Retinal pigment epithelial cell (primary cell): ENCODE measurements around the gene BABAM1.
"Not testable (repeated sequence)": the region's sequence is repeated elsewhere in the genome, so short reads cannot be mapped to it uniquely, and the experiment has no call there.

Experiments used
- DNase-seq: peaks from one replicate; pipeline ENCODE4 v3.0.0-alpha.2; 2010; ENCODE audit warnings: low read depth
- H3K4me3 ChIP-seq: 2 replicates; pipeline ENCODE4 v1.5.1; 2011; ENCODE audit warnings: mild to moderate bottlenecking, low read length, control low read depth, moderate library complexity
- CTCF ChIP-seq: conservative IDR thresholded peaks from 2 replicates; pipeline ENCODE4 v1.5.1; 2011; ENCODE audit warnings: low read depth, low read length, control low read depth, inconsistent platforms

BABAM1 gene

DNA sequence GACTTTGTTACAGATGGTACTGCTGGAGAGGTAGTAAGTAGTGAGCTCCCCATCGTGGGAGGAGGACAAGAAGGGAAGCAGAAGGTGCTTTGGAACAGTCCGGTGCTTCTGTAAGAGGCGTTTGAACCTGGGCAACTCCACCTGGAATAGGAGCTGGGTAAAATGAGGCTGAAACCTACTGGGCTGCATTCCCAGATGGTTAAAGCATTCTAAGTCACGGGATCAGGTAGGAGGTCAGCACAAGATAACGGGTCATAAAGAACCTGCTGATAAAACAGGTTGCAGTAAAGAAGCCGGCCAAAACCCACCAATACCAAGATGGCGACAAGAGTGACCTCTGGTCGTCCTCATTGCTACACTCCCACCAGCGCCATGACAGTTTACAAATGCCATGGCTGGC, 19.5 kb downstream of the BABAM1 start:
- no peak overlapping the region for H3K4me3 ChIP-seq
- DNase-seq: no peak
- TF ChIP-seq CTCF: no peak

DNA sequence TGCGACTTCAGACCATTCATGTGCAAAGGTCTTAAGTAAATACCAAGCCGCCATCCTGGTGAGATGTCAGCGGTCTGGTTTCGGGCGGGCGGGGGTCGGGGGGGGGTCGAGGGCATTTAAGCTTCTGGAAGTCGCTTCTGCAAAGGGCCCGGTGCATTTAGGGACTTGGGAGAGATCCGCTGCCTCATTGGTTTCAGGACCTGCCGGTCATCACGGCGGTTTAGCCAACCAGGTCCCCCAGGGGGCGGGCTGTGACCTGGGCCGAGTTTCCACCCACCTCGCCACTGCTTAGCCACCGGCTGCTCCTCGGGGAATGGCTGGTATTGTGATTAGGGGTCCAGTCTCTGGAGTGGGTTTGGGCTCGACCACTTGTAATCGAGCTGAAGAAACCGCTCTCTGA, 22.2 kb downstream of the BABAM1 start:
- no peak for TF ChIP-seq CTCF
- DNase-seq: no peak
- peak overlapping the region; percentile 14 for H3K4me3 ChIP-seq

- peak; percentile 83 for TF ChIP-seq CTCF
- peak overlapping the region; percentile 52 for H3K4me3 ChIP-seq
- DNase-seq: no peak
Observed at GRCh38 chr19:17292301-17293074, 25.2 kb downstream of the BABAM1 start.

GRCh38 chr19:17293605-17294004, 26.4 kb downstream of the BABAM1 start:
- no peak for TF ChIP-seq CTCF
- no peak overlapping the region for H3K4me3 ChIP-seq
- DNase-seq: no peak

DNA sequence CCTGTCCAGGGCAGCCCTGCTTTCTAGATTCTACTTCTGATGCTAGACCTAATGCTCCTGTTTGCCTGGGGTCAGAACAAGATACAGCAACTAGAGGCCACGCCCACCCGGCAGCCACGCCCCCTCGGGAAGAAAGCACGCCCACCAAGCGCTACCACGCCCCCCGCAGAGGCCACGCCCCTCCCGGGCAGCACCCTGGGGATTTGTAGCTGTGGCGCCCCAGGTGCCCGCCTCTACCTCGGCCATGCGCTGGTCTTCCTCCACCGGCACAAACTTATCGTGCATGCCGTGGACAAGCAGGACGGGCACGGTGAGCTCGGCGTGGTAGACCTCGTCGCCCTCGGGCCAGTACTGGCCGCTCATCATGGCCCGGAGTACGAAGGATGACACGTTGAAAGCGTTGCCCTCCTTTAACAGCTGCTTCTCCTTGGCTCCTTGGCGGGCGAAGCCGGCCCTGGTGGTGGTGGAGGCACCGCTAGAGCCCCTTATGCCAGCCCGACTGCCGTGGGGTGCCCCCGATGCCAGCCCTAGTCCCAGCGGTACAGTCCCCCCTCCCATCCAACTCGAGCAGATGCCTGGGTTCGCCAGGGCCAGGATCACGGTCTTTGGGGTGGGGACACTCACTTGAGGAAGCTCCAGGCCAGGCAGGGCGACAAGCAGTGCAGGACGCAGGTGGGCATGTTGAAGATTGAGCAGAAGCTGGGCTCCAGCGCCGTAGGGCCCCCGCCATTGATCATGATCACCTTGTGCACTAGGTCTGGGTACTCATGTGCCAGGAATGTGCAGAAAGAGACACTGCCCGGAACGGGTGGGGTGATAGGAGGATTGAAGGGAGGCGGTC, 27.0 kb downstream of the BABAM1 start:
- no peak for TF ChIP-seq CTCF
- no peak for DNase-seq
- H3K4me3 ChIP-seq: no peak overlapping the region

- DNase-seq, H3K4me3 ChIP-seq: not testable (repeated sequence)
Observed at GRCh38 chr19:17295551-17295950, 28.3 kb downstream of the BABAM1 start.

DNA sequence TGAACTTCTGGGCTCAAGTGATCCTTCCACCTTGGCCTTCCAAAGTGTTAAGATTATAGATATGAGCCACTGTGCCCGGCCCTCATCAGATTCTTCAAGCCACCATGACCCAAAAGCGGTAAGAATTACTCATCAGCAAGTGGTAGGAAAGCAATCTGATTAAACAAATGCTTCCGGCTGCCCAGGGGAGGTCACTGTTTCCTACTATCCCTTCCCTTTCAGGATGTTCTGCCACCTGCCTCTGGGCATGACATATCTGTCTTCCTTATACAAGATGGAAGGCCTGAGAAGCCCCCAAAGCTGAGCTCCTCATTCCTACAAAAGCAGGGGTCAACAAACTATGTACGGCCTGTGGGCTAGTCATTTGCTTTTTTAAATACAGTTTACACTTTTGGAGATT, 29.0 kb downstream of the BABAM1 start:
- no peak overlapping the region for H3K4me3 ChIP-seq
- peak; percentile 15 for TF ChIP-seq CTCF
- DNase-seq: no peak
